Measurements from ENCODE around the gene SUGCT. TPM values are rescaled to one million over a fixed set of nuclear protein-coding genes. Genes with fewer than 3 reads are reported as not detected.

The SUGCT gene
- total RNA-seq, 1 experiment from 2014 or later = 1.5 TPM

GRCh38 chr7:40761762-40762560 is 627.2 kb downstream of the SUGCT start:
- DNase-seq (ENCODE audit: low spot score) = no peak
- CTCF ChIA-PET = no interaction called here
- H3K4me3 ChIP-seq (ENCODE audit: low read depth, low read length, poor library complexity, severe bottlenecking) = no peak overlapping the region
- H3K27me3 ChIP-seq (replicated peaks; ENCODE audit: insufficient read depth, low read depth, low read length, poor library complexity) = no peaks in the 10 kb centered on the region
- no peaks in the 10 kb centered on the region for H3K36me3 ChIP-seq (ENCODE audit: insufficient read depth, low read length, poor library complexity, severe bottlenecking)
- no TSS peak for BruUV-seq (replicated peaks)
- TF ChIP-seq EZH2 (IDR thresholded peaks at IDR 0.05; ENCODE audit: borderline replicate concordance, low read depth, low read length, poor library complexity, severe bottlenecking) = no peak
- no peak for TF ChIP-seq CTCF (conservative IDR thresholded peaks at IDR 0.05; ENCODE audit: low read depth, low read length)
- intact Hi-C loops (cut with micrococcal nuclease; ENCODE audit: unreplicated experiment) = loop anchor here (2.0 to 10.0 kb wide), 3 partner anchors 267 to 943 kb away; partner anchors contain the start of gene INHBA
- H3K4me1 ChIP-seq (ENCODE audit: insufficient read depth, low read length, poor library complexity, severe bottlenecking) = no peaks in the 10 kb centered on the region
- H3K9me3 ChIP-seq (ENCODE audit: low read depth, low read length, poor library complexity, severe bottlenecking) = no peaks in the 10 kb centered on the region
- H3K27ac ChIP-seq (ENCODE audit: low read depth, low read length, poor library complexity, severe bottlenecking) = no peak overlapping the region
- POLR2A ChIA-PET (ENCODE audit: low non-redundant PET) = no interaction called here

GRCh38 chr7:40763319-40764287 is 628.8 kb downstream of the SUGCT start:
- CTCF ChIA-PET = no interaction called here
- H3K27ac ChIP-seq (ENCODE audit: low read depth, low read length, poor library complexity, severe bottlenecking) = no peak overlapping the region
- H3K27me3 ChIP-seq (replicated peaks; ENCODE audit: insufficient read depth, low read depth, low read length, poor library complexity) = no peaks in the 10 kb centered on the region
- intact Hi-C loops (cut with micrococcal nuclease; ENCODE audit: unreplicated experiment) = loop anchor here (2.0 to 10.0 kb wide), 3 partner anchors 269 to 941 kb away; partner anchors contain the start of gene INHBA
- no TSS peak for BruUV-seq (replicated peaks)
- DNase-seq (ENCODE audit: low spot score) = peak; percentile 11
- H3K4me1 ChIP-seq (ENCODE audit: insufficient read depth, low read length, poor library complexity, severe bottlenecking) = no peaks in the 10 kb centered on the region
- POLR2A ChIA-PET (ENCODE audit: low non-redundant PET) = no interaction called here
- H3K4me3 ChIP-seq (ENCODE audit: low read depth, low read length, poor library complexity, severe bottlenecking) = no peak overlapping the region
- no peaks in the 10 kb centered on the region for H3K9me3 ChIP-seq (ENCODE audit: low read depth, low read length, poor library complexity, severe bottlenecking)
- 0 out of 2 replicates have a peak, but pooled peaks have one; percentile 11 for TF ChIP-seq CTCF (conservative IDR thresholded peaks at IDR 0.05; ENCODE audit: low read depth, low read length)
- no peak for TF ChIP-seq EZH2 (IDR thresholded peaks at IDR 0.05; ENCODE audit: borderline replicate concordance, low read depth, low read length, poor library complexity, severe bottlenecking)
- H3K36me3 ChIP-seq (ENCODE audit: insufficient read depth, low read length, poor library complexity, severe bottlenecking) = no peaks in the 10 kb centered on the region

- no peaks in the 10 kb centered on the region for H3K36me3 ChIP-seq (ENCODE audit: insufficient read depth, low read length, poor library complexity, severe bottlenecking)
- no peak overlapping the region for H3K4me3 ChIP-seq (ENCODE audit: low read depth, low read length, poor library complexity, severe bottlenecking)
- ChIA-PET CTCF (no interaction called here), POLR2A (ENCODE audit: low non-redundant PET) (no interaction called here)
- H3K4me1 ChIP-seq (ENCODE audit: insufficient read depth, low read length, poor library complexity, severe bottlenecking) = no peaks in the 10 kb centered on the region
- H3K9me3 ChIP-seq (ENCODE audit: low read depth, low read length, poor library complexity, severe bottlenecking) = no peaks in the 10 kb centered on the region
- intact Hi-C loops (cut with micrococcal nuclease; ENCODE audit: unreplicated experiment) = loop anchor here (10.0 kb wide), 2 partner anchors 271 to 939 kb away; partner anchors contain the start of gene INHBA
- H3K27ac ChIP-seq (ENCODE audit: low read depth, low read length, poor library complexity, severe bottlenecking) = no peak overlapping the region
- TF ChIP-seq EZH2 (IDR thresholded peaks at IDR 0.05; ENCODE audit: borderline replicate concordance, low read depth, low read length, poor library complexity, severe bottlenecking) (no peak), CTCF (conservative IDR thresholded peaks at IDR 0.05; ENCODE audit: low read depth, low read length) (no peak)
- no peak for DNase-seq (ENCODE audit: low spot score)
- no TSS peak for BruUV-seq (replicated peaks)
- H3K27me3 ChIP-seq (replicated peaks; ENCODE audit: insufficient read depth, low read depth, low read length, poor library complexity) = no peaks in the 10 kb centered on the region
Measured at GRCh38 chr7:40765639-40766038, 630.8 kb downstream of the SUGCT start.

Data from A673 (cell line).